Islet precursor cell (in vitro differentiated cells): ENCODE measurements around the gene FOXN4.

ENCODE experiments used
- DNase-seq: peaks from one replicate; pipeline ENCODE4 v3.0.0-alpha.2; 2018

Gene FOXN4

DNA sequence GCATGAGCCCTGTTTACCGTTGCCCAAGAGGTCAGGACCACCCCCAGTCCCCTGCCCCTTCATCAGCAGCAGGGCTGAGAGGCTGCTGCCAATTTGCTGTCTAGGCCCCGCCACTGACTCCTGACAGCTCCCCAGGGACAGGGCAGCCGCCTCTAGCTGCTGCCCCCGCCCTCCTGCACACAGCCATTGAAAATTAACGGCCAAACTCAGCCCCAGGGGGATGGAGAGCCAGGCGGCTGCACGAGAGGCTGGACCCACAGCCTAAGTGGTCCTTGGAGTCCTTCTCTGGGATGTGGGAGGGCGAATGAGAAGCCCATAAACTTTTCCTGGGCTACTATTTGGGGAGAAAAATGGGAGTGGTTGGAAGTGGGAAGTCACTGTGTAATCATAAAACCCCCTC, 4.6 kb downstream of the FOXN4 start:
- DNase-seq, result peak; percentile 53

- DNase-seq, result no peak
Observed at GRCh38 chr12:109302770-109303169, 6.3 kb downstream of the FOXN4 start.

DNA sequence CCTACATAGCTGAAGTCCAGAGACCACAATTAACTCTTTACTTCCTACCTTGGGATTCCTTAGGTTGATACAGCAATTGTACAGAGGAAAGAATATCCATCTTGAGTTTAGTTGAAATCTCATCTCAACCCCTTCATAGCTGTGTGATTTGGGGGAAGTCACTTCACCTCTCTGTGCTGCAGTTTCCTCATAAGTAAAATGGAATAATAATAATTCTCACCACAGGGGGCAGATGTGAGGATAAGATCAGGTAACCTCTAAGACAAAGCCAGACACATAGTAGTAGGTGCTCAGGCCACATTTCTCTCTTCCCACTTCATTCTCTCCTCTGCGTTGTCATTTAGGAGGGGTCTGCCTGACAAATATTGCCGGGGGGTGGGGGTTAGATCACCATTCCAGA, 6.7 kb downstream of the FOXN4 start:
- DNase-seq, result peak; percentile 47

GRCh38 chr12:109301643-109302168, 7.4 kb downstream of the FOXN4 start:
- DNase-seq, result peak; percentile 52

DNA sequence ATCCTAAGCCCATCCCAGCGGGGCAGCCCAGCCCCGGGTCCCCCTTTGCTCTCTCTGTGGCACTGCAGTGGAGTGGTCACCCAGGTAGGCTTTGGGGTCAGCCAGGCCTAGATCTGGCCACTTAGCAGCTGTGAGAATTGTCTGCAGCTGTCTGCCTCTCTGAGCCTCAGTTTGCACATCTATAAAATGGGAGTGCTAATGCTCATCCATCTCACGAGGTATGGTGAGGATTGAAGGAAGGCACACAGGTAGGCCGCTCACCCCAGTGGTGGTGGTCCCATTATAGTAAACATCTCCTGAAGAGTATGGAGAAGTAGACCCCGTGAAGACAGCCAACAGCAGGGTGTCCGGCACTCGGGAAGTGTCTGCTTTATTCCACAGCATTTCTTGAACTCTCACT, 9.2 kb downstream of the FOXN4 start:
- DNase-seq, result no peak

GRCh38 chr12:109296431-109296830, 12.7 kb downstream of the FOXN4 start:
- DNase-seq, result peak; percentile 42

DNA sequence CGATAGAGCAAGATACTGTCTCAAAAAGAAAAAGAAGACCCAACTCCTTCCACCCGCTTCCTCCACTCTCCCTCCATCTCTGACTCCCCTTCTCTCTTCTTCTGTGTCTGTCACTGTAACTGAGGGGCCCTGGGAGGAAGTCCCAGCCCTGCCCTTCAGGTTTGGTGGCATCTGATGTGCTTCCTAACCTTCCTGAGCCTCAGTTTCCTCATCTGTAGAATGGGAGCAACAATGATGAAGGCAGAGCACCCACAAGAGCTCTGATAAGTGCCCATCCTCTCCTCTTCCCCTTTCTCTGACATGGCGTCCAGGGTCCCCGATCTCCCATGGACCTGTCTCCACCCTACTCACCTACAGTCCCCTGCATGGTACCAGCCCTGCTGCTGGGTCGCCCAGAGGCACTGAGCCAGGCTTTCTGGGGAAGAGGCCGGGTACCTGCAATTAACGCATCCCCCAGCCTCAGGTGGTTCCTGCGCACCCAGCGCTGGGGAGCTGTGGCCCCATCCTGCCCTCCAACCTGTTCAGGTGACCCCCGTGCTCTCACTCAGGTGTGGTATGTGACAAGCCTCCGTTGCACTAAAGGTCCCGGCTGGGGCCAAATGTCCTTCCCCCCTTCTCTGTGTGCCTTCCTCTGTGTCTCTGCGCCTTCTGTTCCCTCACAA, 13.2 kb downstream of the FOXN4 start:
- DNase-seq, result peak; percentile 42

DNA sequence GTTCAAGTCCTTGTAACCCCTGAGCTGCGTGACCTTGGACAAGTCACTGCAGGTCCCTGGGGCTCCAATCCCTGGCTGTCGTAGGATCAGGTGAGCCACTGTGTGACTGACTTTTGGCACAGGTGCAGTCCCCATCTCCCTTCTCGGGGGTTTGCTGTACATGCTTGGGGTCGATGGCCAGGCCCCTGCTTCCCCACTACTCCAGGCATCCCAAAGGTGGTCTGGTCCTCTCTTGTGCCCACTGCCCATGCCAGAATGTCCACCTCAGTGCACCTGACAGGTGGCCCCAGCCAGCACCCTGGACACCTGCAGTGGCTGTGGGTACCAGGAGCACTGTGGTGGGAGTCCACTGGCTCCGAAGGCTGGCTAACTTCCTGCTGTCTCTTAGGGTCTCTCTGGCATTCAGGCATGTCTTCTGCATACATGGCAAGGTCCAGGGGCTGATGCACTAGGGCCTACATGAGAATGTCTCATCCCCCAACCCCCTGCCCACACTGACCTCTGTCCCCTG, 14.7 kb downstream of the FOXN4 start:
- no peak for DNase-seq

- DNase-seq, result no peak
Observed at GRCh38 chr12:109293106-109293505, 16.0 kb downstream of the FOXN4 start.

- no peak for DNase-seq
Observed at GRCh38 chr12:109292342-109292711, 16.8 kb downstream of the FOXN4 start.

DNA sequence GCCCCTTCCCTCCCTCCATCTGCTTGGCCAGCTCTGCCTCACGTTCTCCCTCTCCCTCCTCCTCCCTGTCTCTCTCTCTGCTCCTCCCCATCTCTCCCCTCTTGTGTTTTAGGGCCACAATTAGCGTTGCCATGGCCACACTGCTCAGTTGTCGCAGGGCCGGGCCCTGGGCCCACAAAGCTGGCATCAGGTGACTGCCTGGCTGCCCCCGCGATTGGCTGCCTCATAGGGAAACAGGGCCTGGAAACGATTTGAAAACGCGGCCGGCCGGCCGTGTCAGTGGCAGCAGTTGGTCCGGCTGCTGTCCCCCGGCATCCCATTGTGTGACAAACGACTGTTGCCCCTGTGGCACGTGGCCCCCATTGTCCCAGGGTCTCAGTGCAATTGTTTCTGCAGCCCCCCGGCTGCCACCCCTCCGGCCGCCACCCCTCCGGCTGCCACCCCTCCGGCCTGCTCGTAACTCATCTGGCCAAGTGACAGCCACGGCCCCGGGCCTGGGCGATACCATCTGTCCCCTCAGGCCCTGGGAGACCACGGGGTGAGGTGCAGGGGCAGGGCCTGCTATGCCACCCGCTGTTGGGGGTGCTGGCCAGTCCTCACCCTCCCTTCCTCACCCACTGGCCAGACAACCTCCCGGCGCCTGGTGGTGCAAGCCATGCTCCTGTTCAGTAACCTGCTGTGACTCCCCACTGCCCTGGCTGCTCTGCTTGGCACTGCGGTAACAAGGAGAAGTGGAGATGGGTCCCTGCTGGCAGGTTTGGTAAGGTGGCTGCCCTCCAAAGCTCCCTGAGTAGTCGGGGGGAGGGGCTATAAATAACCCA, 17.4 kb downstream of the FOXN4 start:
- DNase-seq, result peak; percentile 94

- DNase-seq, result no peak
Observed at GRCh38 chr12:109291117-109291516, 18.0 kb downstream of the FOXN4 start.

- DNase-seq, result no peak
Observed at GRCh38 chr12:109290061-109290460, 19.0 kb downstream of the FOXN4 start.

DNA sequence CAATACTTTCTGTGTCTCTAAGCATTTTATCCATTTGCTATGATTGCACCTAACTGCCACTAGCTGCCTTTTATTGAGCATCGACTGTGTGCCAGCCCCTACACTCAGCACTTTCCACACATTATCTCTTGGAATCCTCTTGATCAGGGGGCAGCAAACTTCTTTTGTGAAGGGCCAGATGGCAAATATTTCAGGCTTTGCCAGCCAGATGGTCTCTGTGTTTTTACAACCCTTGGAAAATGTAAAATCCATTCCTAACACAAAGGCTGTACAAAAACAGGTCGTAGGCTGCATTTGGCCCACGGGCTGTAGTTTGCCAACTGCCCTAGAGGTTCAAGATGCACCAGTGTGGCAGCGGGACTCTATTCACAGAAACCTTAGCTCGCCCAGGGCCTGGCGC, 19.5 kb downstream of the FOXN4 start:
- no peak for DNase-seq

DNA sequence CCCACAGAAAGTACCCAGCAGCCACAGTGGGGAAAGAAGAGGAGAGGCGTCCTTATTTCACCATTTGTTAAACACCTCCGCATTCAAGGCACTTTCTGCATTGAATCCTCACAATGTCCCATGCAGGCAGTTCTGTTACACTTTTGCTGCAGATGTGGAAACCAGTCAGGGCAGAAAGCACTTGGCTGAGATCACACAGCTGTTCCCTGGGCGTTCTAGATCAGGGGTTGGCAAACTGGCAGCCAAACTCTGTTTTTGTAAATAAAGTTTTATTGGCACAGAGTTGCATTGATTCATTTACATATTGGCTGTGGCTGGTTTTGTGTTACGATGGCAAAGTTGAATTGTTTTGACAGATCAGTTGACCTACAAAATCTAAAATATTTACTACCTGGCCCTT, 20.1 kb downstream of the FOXN4 start:
- no peak for DNase-seq

DNA sequence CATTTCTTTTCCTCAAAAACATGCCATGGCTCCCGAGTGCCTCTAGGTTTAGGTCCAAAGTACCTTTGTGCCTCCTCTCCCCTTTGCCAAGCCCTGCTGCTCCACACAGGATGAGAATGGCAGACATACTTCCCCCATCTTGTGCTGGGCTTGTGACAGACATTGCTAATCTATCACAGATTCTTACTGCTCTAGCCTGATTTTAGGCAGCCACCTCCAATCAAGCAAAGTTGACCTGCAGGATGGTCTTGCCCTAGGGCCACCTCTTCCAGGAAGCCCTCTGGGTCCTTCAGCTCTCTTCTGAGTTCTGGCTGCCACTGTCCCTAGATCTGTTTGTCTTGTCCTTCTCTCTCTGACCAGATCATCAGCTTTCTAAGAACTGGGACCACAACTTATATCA, 20.5 kb downstream of the FOXN4 start:
- no peak for DNase-seq

GRCh38 chr12:109287811-109288469, 21.1 kb downstream of the FOXN4 start:
- no peak for DNase-seq

- no peak for DNase-seq
Observed at GRCh38 chr12:109287181-109287580, 21.9 kb downstream of the FOXN4 start.

GRCh38 chr12:109286652-109287051, 22.4 kb downstream of the FOXN4 start:
- DNase-seq, result no peak

- no peak for DNase-seq
Observed at GRCh38 chr12:109286252-109286651, 22.8 kb downstream of the FOXN4 start.

DNA sequence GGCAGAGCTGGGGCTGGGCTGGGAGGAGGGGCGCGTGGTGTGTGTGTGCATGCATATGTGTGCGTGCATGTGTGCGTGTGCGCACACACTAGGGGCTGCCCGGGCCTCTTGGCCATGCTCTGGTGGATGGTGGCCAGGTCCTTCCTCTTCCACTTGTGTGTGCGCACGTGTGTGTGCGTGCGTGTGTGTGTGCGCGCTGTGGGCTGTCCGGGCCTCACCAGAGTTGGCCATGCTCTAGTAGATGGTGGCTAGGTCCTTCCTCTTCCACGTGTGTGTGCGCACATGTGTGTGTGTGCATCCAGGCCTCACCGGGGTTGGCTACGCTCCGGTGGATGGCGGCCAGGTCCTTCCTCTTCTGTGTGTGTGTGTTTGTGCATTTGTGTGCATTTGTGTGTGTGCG, 24.7 kb downstream of the FOXN4 start:
- no peak for DNase-seq

- no peak for DNase-seq
Observed at GRCh38 chr12:109281452-109281851, 27.6 kb downstream of the FOXN4 start.

- DNase-seq, result no peak
Observed at GRCh38 chr12:109279525-109279924, 29.6 kb downstream of the FOXN4 start.

DNA sequence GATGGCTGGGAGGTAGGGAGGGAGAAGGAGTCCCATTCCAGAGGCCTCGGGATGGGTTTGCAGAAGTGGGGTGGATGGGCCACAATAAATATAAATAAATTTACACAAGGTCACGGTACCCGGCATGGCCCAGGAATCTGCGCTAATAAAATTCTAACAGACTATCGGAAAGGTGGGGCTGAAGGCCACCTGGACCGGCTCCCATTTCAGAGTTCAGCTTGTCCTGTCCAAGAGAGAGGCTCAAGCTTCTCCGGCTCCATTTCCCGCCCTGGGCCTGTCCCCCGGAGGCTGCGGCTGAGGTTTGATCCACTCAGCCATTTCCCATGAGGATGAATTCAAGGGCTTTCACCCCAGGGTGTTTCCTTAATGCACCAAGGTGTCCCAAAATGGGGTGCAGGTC, 30.2 kb downstream of the FOXN4 start:
- DNase-seq, result no peak
